Tibial artery (tissue), 4 donors: ENCODE measurements around the gene CEBPG.

ENCODE experiments used
- DNase-seq, 2 donors: peaks; one replicate each; pipeline ENCODE4 v3.0.0-alpha.2; 2019
- H3K27ac ChIP-seq, 2 donors: fragments of 200-600 bp; sonication (generic) in 1 of 2; 1 replicate in 1 of 2; 2 replicates in 1 of 2; pipeline ENCODE4 v1.5.1; 2018 to 2019; ENCODE audit warnings: mild to moderate bottlenecking in 1 of 2
- H3K27me3 ChIP-seq, 2 donors: fragments of 200-600 bp; sonication (generic) in 1 of 2; one replicate each; pipeline versions ENCODE4 v1.5.1 to v1.6.0; 2016 to 2019
- H3K36me3 ChIP-seq, 3 donors: fragments of 200-600 bp; sonication (generic) in 2 of 3; one replicate each; pipeline ENCODE4 v1.5.1; 2016 to 2019; ENCODE audit warnings: mild to moderate bottlenecking in 2 of 3
- H3K4me1 ChIP-seq, 4 donors: fragments of 200-600 bp; sonication (generic) in 2 of 4; 1 replicate in 3 of 4; 2 replicates in 1 of 4; pipeline ENCODE4 v1.5.1; 2016 to 2019
- H3K4me3 ChIP-seq, 2 donors: fragments of 200-600 bp; sonication (generic) in 1 of 2; 1 replicate in 1 of 2; 2 replicates in 1 of 2; pipeline ENCODE4 v1.5.1; 2018 to 2019; ENCODE audit warnings: mild to moderate bottlenecking in 2 of 2
- H3K9me3 ChIP-seq, 3 donors: fragments of 200-600 bp; sonication (generic) in 1 of 3; one replicate each; pipeline ENCODE4 v1.5.1; 2016 to 2019
- intact Hi-C: fragments of 100-400 bp; cut with DNase I; formaldehyde crosslinking; loops from one replicate; pipeline ENCODE4 v1.15.0; 2023; ENCODE audit warnings: low total_unique reads
- TF ChIP-seq, protein P1 (sequence below), 2 experiments: fragments of 200-600 bp in 1 of 2; fragments of 450-650 bp in 1 of 2; IDR thresholded peaks; one replicate each; pipeline ENCODE4 v1.5.1; 2017 to 2019; ENCODE audit warnings: antibody characterized with exemption in 2 of 2, mild to moderate bottlenecking in 1 of 2, moderate library complexity in 1 of 2

CEBPG gene

DNA sequence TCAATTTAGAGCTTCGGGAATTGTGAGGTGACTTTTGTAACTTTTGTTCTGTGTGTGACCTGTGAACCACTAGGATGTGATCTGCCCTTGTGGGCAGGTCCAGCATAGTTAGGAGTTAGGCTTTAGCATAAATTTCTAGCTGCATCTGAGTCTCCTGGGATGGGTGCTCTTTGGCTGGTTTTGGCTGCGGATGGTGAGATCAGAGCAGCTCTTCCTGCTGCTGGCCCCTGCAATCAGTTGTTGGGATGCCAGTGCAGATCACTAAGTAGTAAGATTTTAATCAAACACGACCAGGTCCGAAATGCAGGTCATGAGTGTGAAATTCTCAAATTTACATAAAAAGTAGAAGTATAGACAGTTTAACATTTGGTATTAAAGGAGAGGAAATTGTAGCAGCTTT lies 8.5 kb downstream of the CEBPG start:
- DNase-seq: no peak
- H3K27me3 ChIP-seq: no peaks in the 10 kb centered on the region
- peaks cover 8 to 31% (median 16%) of the 10 kb centered on the region in 3 donors for H3K36me3 ChIP-seq
- H3K27ac ChIP-seq: no peak overlapping the region
- intact Hi-C loops: no loop called here
- H3K4me3 ChIP-seq: no peak overlapping the region
- H3K4me1 ChIP-seq: peaks cover 0 to 8% (median 3%) of the 10 kb centered on the region in 4 donors
- H3K9me3 ChIP-seq: no peaks in the 10 kb centered on the region
- TF ChIP-seq, protein P1, sequence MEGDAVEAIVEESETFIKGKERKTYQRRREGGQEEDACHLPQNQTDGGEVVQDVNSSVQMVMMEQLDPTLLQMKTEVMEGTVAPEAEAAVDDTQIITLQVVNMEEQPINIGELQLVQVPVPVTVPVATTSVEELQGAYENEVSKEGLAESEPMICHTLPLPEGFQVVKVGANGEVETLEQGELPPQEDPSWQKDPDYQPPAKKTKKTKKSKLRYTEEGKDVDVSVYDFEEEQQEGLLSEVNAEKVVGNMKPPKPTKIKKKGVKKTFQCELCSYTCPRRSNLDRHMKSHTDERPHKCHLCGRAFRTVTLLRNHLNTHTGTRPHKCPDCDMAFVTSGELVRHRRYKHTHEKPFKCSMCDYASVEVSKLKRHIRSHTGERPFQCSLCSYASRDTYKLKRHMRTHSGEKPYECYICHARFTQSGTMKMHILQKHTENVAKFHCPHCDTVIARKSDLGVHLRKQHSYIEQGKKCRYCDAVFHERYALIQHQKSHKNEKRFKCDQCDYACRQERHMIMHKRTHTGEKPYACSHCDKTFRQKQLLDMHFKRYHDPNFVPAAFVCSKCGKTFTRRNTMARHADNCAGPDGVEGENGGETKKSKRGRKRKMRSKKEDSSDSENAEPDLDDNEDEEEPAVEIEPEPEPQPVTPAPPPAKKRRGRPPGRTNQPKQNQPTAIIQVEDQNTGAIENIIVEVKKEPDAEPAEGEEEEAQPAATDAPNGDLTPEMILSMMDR (IDR thresholded peaks at IDR 0.05): no peak

GRCh38 chr19:33382982-33383381 lies 9.5 kb downstream of the CEBPG start:
- Histone ChIP-seq H3K4me1 (peaks cover 0 to 7% (median 4%) of the 10 kb centered on the region in 4 donors), H3K4me3 (no peak overlapping the region), H3K36me3 (peaks cover 10 to 37% (median 21%) of the 10 kb centered on the region in 3 donors), H3K27ac (no peak overlapping the region), H3K27me3 (no peaks in the 10 kb centered on the region), H3K9me3 (no peaks in the 10 kb centered on the region)
- TF ChIP-seq, protein P1 (IDR thresholded peaks at IDR 0.05): no peak
- DNase-seq: no peak
- intact Hi-C loops: no loop called here

- peaks cover 10 to 37% (median 21%) of the 10 kb centered on the region in 3 donors for H3K36me3 ChIP-seq
- no peak for DNase-seq
- H3K27me3 ChIP-seq: no peaks in the 10 kb centered on the region
- no peaks in the 10 kb centered on the region for H3K9me3 ChIP-seq
- H3K27ac ChIP-seq: no peak overlapping the region
- H3K4me1 ChIP-seq: peaks cover 0 to 15% (median 13%) of the 10 kb centered on the region in 4 donors
- TF ChIP-seq, protein P1 (IDR thresholded peaks at IDR 0.05): no peak
- no peak overlapping the region for H3K4me3 ChIP-seq
- intact Hi-C loops: no loop called here
Measured at GRCh38 chr19:33383720-33384292, 10.3 kb downstream of the CEBPG start.

GRCh38 chr19:33384983-33385382 lies 11.5 kb downstream of the CEBPG start:
- Histone ChIP-seq H3K27me3 (no peaks in the 10 kb centered on the region), H3K27ac (no peak overlapping the region), H3K36me3 (peaks cover 10 to 28% (median 21%) of the 10 kb centered on the region in 3 donors), H3K4me1 (peaks cover 0 to 27% (median 22%) of the 10 kb centered on the region in 4 donors), H3K4me3 (no peak overlapping the region), H3K9me3 (no peaks in the 10 kb centered on the region)
- DNase-seq: no peak
- TF ChIP-seq, protein P1 (IDR thresholded peaks at IDR 0.05): no peak
- intact Hi-C loops: no loop called here

GRCh38 chr19:33385956-33386355 lies 12.4 kb downstream of the CEBPG start:
- peaks cover 10 to 28% (median 21%) of the 10 kb centered on the region in 3 donors for H3K36me3 ChIP-seq
- no peaks in the 10 kb centered on the region for H3K27me3 ChIP-seq
- no peaks in the 10 kb centered on the region for H3K9me3 ChIP-seq
- TF ChIP-seq, protein P1 (IDR thresholded peaks at IDR 0.05): no peak
- no peak overlapping the region for H3K27ac ChIP-seq
- H3K4me1 ChIP-seq: peaks cover 0 to 33% (median 25%) of the 10 kb centered on the region in 4 donors
- no peak for DNase-seq
- intact Hi-C loops: no loop called here
- no peak overlapping the region for H3K4me3 ChIP-seq
